HepG2 (cell line): ENCODE measurements around the gene SGK1. TPM values are rescaled to one million over a fixed set of nuclear protein-coding genes. Genes with fewer than 3 reads are reported as not detected.

ENCODE experiments used
- CBFB ChIP-seq: sonication (generic); formaldehyde crosslinking; IDR thresholded peaks from 2 replicates; pipeline ENCODE4 v1.4.0; 2020; ENCODE audit warnings: missing genetic modification reagents
- CREM ChIP-seq, 2 experiments: sonication (generic) in 1 of 2; formaldehyde crosslinking in 1 of 2; IDR thresholded peaks; 2 replicates each; pipeline versions ENCODE4 v1.4.0 to v1.6.1; 2016 to 2020; ENCODE audit warnings: antibody characterized with exemption in 1 of 2, mild to moderate bottlenecking in 1 of 2, missing genetic modification reagents in 1 of 2
- ETS1 ChIP-seq: sonication (generic); formaldehyde crosslinking; IDR thresholded peaks from 2 replicates; pipeline ENCODE4 v1.4.0; 2020; ENCODE audit warnings: missing genetic modification reagents
- FOXA1 ChIP-seq, 2 experiments: fragments of 450-650 bp in 1 of 2; sonication (generic) in 1 of 2; formaldehyde crosslinking in 1 of 2; IDR thresholded peaks; 2 replicates each; pipeline versions ENCODE4 v1.4.0 to v1.6.1; 2016 to 2020; ENCODE audit warnings: missing genetic modification reagents in 1 of 2
- KAT2B ChIP-seq: fragments of 150-350 bp; IDR thresholded peaks from 2 replicates; pipeline ENCODE4 v1.6.1; 2014; ENCODE audit warnings: low read depth, low read length, borderline replicate concordance
- KAT8 ChIP-seq: IDR thresholded peaks from 2 replicates; pipeline ENCODE4 v1.6.1; 2016; ENCODE audit warnings: missing genetic modification reagents, missing compliant biosample characterization
- KLF12 ChIP-seq: sonication (generic); formaldehyde crosslinking; IDR thresholded peaks from 2 replicates; pipeline ENCODE4 v1.4.0; 2020; ENCODE audit warnings: missing genetic modification reagents, borderline replicate concordance
- KMT2A ChIP-seq: sonication (generic); formaldehyde crosslinking; IDR thresholded peaks from 2 replicates; pipeline ENCODE4 v1.4.0; 2020; ENCODE audit warnings: missing genetic modification reagents
- MNT ChIP-seq: fragments of 450-650 bp; IDR thresholded peaks from 2 replicates; pipeline ENCODE4 v1.6.1; 2016
- MTF1 ChIP-seq: sonication (generic); formaldehyde crosslinking; IDR thresholded peaks from 2 replicates; pipeline ENCODE4 v1.5.0; 2020; ENCODE audit warnings: missing genetic modification reagents
- MXI1 ChIP-seq: IDR thresholded peaks from 3 replicates; pipeline ENCODE4 v1.6.1; 2012; ENCODE audit warnings: low read depth, low read length, inconsistent platforms, borderline replicate concordance
- NR0B2 ChIP-seq: sonication (generic); formaldehyde crosslinking; IDR thresholded peaks from 2 replicates; pipeline ENCODE4 v1.4.0; 2020; ENCODE audit warnings: mild to moderate bottlenecking, missing genetic modification reagents
- SALL1 ChIP-seq: sonication (generic); formaldehyde crosslinking; IDR thresholded peaks from 2 replicates; pipeline ENCODE4 v1.8.0; 2022; ENCODE audit warnings: mild to moderate bottlenecking, missing genetic modification reagents
- SATB2 ChIP-seq: sonication (generic); formaldehyde crosslinking; IDR thresholded peaks from 2 replicates; pipeline ENCODE4 v1.5.0; 2020; ENCODE audit warnings: missing genetic modification reagents
- YEATS4 ChIP-seq: sonication (generic); formaldehyde crosslinking; IDR thresholded peaks from 2 replicates; pipeline ENCODE4 v1.4.0; 2020; ENCODE audit warnings: missing genetic modification reagents, borderline replicate concordance
- ZNF576 ChIP-seq: sonication (generic); formaldehyde crosslinking; IDR thresholded peaks from 2 replicates; pipeline ENCODE4 v1.4.0; 2020; ENCODE audit warnings: mild to moderate bottlenecking, missing genetic modification reagents
- ZNF691 ChIP-seq: sonication (generic); formaldehyde crosslinking; IDR thresholded peaks from 2 replicates; pipeline ENCODE4 v1.4.0; 2020; ENCODE audit warnings: missing genetic modification reagents, low read depth, mild to moderate bottlenecking, borderline replicate concordance
- ZNF788 ChIP-seq: sonication (generic); formaldehyde crosslinking; IDR thresholded peaks from 2 replicates; pipeline ENCODE4 v1.5.0; 2020; ENCODE audit warnings: mild to moderate bottlenecking, missing genetic modification reagents, borderline replicate concordance
- ZSCAN29 ChIP-seq: sonication (generic); formaldehyde crosslinking; conservative IDR thresholded peaks from 2 replicates; pipeline ENCODE4 v1.4.0; 2020; ENCODE audit warnings: mild to moderate bottlenecking, missing genetic modification reagents
- polyA plus RNA-seq, 8 experiments: library from polyadenylated mRNA; depleted of rRNA in 3 of 8; stranded (reverse) in 7 of 8; unstranded in 1 of 8; fragments of >200 nt; fragmentation: Illumina TruSeq in 4 of 8; extraction: Trizol in 4 of 8; gene quantifications; 2 replicates each; pipeline versions ENCODE4 v1.2.1 to v1.2.3, GENCODE V29; 2011 to 2016; ENCODE audit warnings: low read depth in 4 of 8, missing spikeins in 1 of 8, mixed read lengths in 1 of 8; ENCODE audit not compliant: insufficient read depth in 1 of 8
- total RNA-seq, 5 experiments: library from RNA; depleted of rRNA; stranded (reverse); fragments of >200 nt; fragmentation: Illumina TruSeq; extraction: Trizol; gene quantifications; 2 replicates each; pipeline ENCODE4 v1.2.3, GENCODE V29; 2016; ENCODE audit warnings: low read depth in 1 of 5

Gene SGK1
- total and polyA plus RNA-seq, 2 of the 13 experiments (the other 11 are each of a cell fraction or from before 2014, with no cell fraction given) = 56.1 to 56.2 TPM

- no peak for TF ChIP-seq CREM (IDR thresholded peaks at IDR 0.05)
- TF ChIP-seq CREM (CRISPR knock-in tag; IDR thresholded peaks at IDR 0.05) = no peak
- TF ChIP-seq NR0B2 (CRISPR knock-in tag) = no peak
- TF ChIP-seq MXI1 = peak; percentile 30; the same call in 1 of the 3 replicates
- no peak for TF ChIP-seq MTF1 (CRISPR knock-in tag)
- no peak for TF ChIP-seq FOXA1 (IDR thresholded peaks at IDR 0.05)
- TF ChIP-seq FOXA1 (CRISPR knock-in tag; IDR thresholded peaks at IDR 0.05) = peak; percentile 47; the same call in 1 of the 2 replicates
- peak; percentile 31; the same call in 1 of the 2 replicates for TF ChIP-seq ZNF788 (CRISPR knock-in tag)
- no peak for TF ChIP-seq ZNF576 (CRISPR knock-in tag)
- peak; percentile 95; the same call in 1 of the 2 replicates for TF ChIP-seq ZNF691 (CRISPR knock-in tag)
- no peak for TF ChIP-seq KAT2B
- TF ChIP-seq ETS1 (CRISPR knock-in tag) = no peak
- TF ChIP-seq CBFB (CRISPR knock-in tag) = no peak
- TF ChIP-seq KAT8 (CRISPR knock-in tag) = no peak
- TF ChIP-seq SALL1 (CRISPR knock-in tag) = no peak
- TF ChIP-seq KLF12 (CRISPR knock-in tag) = no peak
- TF ChIP-seq MNT = no peak
- no peak for TF ChIP-seq ZSCAN29 (CRISPR knock-in tag)
- no peak for TF ChIP-seq YEATS4
- TF ChIP-seq KMT2A = 0 out of 2 replicates have a peak, but pooled peaks have one; percentile 11
- no peak for TF ChIP-seq SATB2 (CRISPR knock-in tag)
Measured at GRCh38 chr6:134175532-134176263, 142.2 kb downstream of the SGK1 start (continued).
